ENCODE measurements around the gene CACNG5. TPM values are rescaled to one million over a fixed set of nuclear protein-coding genes. Genes with fewer than 3 reads are reported as not detected.

CACNG5 gene
- total and polyA plus RNA-seq, 8 donors: not detected

DNA sequence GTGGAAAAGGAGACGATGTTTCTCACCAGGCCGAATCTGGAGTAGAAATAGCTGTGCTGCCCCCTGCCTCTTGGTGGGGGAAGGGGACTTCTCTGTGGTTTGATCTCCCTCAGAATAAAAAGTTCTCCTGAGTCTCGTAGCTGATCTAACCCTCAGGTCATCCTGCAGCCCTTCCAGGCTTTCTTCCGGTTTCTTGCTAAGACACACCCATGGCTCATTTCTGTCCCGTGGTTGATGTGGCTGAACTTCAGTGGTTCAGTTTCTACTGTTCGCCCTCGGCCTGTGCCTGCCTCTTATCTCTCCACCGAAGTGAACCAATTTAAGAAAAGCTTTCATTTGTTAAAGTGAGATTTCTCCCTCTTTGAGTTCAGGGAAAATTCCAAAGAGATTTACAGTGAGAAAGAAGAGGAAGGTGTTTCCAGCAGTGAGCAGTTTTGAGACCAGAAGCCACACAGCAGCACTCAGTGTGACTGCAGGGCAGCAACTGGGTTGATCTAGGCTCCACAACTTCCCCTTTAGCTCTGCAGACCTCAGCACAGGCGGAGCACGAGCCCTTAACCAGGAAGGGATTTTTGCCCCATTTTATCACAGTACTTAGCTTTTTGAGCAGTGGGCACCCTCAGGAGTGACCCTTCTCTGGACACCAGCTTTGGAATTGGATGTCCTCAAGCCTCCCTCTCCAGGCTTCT, 34.9 kb upstream of the CACNG5 start:
- no peak overlapping the region for H3K27ac ChIP-seq
- ATAC-seq (peak; percentile 69), DNase-seq (no peak)
- TF ChIP-seq, protein P1, sequence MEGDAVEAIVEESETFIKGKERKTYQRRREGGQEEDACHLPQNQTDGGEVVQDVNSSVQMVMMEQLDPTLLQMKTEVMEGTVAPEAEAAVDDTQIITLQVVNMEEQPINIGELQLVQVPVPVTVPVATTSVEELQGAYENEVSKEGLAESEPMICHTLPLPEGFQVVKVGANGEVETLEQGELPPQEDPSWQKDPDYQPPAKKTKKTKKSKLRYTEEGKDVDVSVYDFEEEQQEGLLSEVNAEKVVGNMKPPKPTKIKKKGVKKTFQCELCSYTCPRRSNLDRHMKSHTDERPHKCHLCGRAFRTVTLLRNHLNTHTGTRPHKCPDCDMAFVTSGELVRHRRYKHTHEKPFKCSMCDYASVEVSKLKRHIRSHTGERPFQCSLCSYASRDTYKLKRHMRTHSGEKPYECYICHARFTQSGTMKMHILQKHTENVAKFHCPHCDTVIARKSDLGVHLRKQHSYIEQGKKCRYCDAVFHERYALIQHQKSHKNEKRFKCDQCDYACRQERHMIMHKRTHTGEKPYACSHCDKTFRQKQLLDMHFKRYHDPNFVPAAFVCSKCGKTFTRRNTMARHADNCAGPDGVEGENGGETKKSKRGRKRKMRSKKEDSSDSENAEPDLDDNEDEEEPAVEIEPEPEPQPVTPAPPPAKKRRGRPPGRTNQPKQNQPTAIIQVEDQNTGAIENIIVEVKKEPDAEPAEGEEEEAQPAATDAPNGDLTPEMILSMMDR (IDR thresholded peaks at IDR 0.05): no peak
- no peaks in the 10 kb centered on the region for H3K36me3 ChIP-seq
- no peaks in the 10 kb centered on the region for H3K9me3 ChIP-seq
- no peaks in the 10 kb centered on the region for H3K4me1 ChIP-seq
- no peaks in the 10 kb centered on the region for H3K27me3 ChIP-seq
- no peak overlapping the region for H3K4me3 ChIP-seq
- intact Hi-C loops (cut with DNase I): no loop called here

DNA sequence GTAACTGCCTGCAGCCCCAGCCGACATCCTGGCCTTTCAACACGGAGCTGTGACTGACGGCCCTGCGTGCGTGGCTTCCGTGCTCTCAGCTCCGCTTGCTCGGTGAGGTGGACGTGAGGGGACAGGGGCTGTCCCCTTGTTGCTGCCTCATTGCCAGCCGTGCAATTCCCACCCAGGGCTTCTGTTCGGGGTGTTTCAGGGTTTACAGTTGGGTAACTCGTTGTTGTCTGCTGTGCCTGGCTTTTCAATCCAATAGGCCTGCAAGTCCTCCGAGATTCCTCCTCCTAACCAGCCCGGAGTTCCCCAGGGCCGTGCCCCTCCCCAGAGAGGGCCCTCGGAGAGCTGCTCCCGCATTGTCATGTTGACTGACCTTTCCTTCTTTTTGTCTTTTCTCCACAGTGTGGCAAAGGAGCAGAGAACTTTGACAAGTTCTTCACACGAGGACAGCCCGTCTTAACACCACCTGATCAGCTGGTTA, 31.4 kb upstream of the CACNG5 start:
- H3K4me3 ChIP-seq: no peak overlapping the region
- intact Hi-C loops (cut with DNase I): no loop called here
- DNase-seq: no peak

DNA sequence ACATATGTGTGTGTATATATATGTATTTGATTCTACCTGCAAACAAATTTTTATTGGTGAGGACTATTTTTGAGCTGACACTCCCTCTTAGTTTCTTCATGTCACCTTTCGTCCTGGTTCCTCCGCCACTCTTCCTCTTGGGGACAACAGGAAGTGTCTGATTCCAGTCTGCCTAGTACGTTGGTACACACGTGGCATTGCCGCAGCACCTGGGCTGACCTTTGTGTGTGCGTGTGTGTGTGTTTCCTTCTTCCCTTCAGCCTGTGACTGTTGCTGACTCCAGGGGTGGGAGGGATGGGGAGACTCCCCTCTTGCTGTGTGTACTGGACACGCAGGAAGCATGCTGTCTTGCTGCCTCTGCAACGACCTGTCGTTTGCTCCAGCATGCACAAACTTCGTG, 29.4 kb upstream of the CACNG5 start:
- Histone ChIP-seq H3K4me1 (no peaks in the 10 kb centered on the region), H3K27me3 (peaks cover 0 to 11% of the 10 kb centered on the region in 2 donors), H3K9me3 (no peaks in the 10 kb centered on the region), H3K36me3 (no peaks in the 10 kb centered on the region), H3K27ac (no peak overlapping the region), H3K4me3 (no peak overlapping the region)
- no peak for DNase-seq
- no peak for ATAC-seq
- TF ChIP-seq, protein P1 (IDR thresholded peaks at IDR 0.05): no peak
- intact Hi-C loops (cut with DNase I): no loop called here

More for the DNA sequence above, 31.4 kb upstream of the CACNG5 start:
- Histone ChIP-seq H3K4me1 (no peaks in the 10 kb centered on the region), H3K27me3 (peaks cover 0 to 11% of the 10 kb centered on the region in 2 donors), H3K9me3 (no peaks in the 10 kb centered on the region), H3K36me3 (no peaks in the 10 kb centered on the region), H3K27ac (no peak overlapping the region)
- TF ChIP-seq, protein P1 (IDR thresholded peaks at IDR 0.05): no peak
- no peak for ATAC-seq

DNA sequence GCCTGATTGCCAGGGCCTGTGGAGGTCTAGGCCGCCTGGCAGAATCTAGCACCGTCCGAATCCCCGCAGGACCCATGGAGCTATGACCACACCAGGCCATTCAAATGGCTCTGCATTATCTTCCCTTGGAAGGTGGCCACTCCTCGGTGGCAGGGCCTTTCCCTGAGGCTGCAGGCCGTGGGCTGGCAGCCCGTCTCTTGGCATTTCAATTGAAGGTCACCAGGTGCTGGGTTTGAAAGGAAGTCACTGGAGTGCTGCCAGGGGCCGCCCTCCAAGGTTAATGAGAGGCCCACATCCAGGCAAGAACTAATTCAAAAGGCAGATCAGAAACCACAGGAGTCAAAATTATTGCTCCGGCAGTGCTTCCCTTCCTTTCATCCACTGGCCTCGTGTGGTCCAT, 27.7 kb upstream of the CACNG5 start:
- intact Hi-C loops (cut with DNase I): no loop called here
- no peak for ATAC-seq
- no peak for DNase-seq

DNA sequence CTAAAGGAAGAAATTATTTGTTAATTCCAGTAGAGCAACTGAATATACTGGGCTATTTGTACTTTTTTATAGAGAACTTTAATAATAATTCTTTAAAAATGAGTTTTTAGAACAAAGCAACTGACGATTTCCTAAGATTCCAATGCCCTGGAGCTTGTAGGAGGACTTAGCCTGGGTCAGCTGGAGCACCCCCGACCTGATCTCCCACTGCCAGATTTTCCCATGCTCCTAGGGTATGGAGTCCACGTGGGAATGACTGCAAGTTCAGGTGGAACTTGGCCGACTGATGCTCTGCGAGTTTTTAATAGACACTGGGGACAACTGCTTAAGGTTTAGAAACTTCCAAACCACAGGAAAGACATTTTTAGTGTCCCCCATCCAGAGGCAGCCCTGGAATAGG, 25.5 kb upstream of the CACNG5 start:
- Histone ChIP-seq H3K9me3 (no peaks in the 10 kb centered on the region), H3K4me3 (no peak overlapping the region), H3K4me1 (no peaks in the 10 kb centered on the region), H3K27ac (no peak overlapping the region), H3K36me3 (no peaks in the 10 kb centered on the region), H3K27me3 (peaks cover 0 to 18% of the 10 kb centered on the region in 2 donors)
- DNase-seq (no peak), ATAC-seq (no peak)
- intact Hi-C loops (cut with DNase I): no loop called here
- TF ChIP-seq, protein P1 (IDR thresholded peaks at IDR 0.05): no peak

More for the DNA sequence above, 27.7 kb upstream of the CACNG5 start:
- TF ChIP-seq, protein P1 (IDR thresholded peaks at IDR 0.05): no peak
- Histone ChIP-seq H3K27ac (no peak overlapping the region), H3K4me3 (no peak overlapping the region), H3K4me1 (no peaks in the 10 kb centered on the region), H3K27me3 (peaks cover 0 to 15% of the 10 kb centered on the region in 2 donors), H3K9me3 (no peaks in the 10 kb centered on the region), H3K36me3 (no peaks in the 10 kb centered on the region)
